NB4 (cell line): Measurements from ENCODE around the gene BCL2.

ENCODE experiments used
- MYC ChIP-seq: IDR thresholded peaks from 2 replicates; pipeline ENCODE4 v1.6.1; 2011; ENCODE audit warnings: low read depth, low read length
- POLR2A ChIP-seq: IDR thresholded peaks from 2 replicates; pipeline ENCODE4 v1.6.1; 2011; ENCODE audit warnings: mild to moderate bottlenecking; ENCODE audit not compliant: insufficient read length; ENCODE audit errors: extremely low read depth
- TF ChIP-seq, protein P1 (sequence below): IDR thresholded peaks from one replicate; pipeline ENCODE4 v1.5.1; 2012; ENCODE audit warnings: low read depth, low read length
- TF ChIP-seq, protein P2 (sequence below): IDR thresholded peaks from 2 replicates; pipeline ENCODE4 v1.6.1; 2011; ENCODE audit warnings: low read depth, low read length

- TF ChIP-seq, protein P1, sequence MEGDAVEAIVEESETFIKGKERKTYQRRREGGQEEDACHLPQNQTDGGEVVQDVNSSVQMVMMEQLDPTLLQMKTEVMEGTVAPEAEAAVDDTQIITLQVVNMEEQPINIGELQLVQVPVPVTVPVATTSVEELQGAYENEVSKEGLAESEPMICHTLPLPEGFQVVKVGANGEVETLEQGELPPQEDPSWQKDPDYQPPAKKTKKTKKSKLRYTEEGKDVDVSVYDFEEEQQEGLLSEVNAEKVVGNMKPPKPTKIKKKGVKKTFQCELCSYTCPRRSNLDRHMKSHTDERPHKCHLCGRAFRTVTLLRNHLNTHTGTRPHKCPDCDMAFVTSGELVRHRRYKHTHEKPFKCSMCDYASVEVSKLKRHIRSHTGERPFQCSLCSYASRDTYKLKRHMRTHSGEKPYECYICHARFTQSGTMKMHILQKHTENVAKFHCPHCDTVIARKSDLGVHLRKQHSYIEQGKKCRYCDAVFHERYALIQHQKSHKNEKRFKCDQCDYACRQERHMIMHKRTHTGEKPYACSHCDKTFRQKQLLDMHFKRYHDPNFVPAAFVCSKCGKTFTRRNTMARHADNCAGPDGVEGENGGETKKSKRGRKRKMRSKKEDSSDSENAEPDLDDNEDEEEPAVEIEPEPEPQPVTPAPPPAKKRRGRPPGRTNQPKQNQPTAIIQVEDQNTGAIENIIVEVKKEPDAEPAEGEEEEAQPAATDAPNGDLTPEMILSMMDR = no peak
- TF ChIP-seq POLR2A (no peak), MYC (no peak)
- TF ChIP-seq, protein P2, sequence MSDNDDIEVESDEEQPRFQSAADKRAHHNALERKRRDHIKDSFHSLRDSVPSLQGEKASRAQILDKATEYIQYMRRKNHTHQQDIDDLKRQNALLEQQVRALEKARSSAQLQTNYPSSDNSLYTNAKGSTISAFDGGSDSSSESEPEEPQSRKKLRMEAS = no peak
Measured at GRCh38 chr18:63087421-63088230, 231.9 kb downstream of the BCL2 start.
